Lower leg skin (tissue), 4 donors: Measurements from ENCODE around the gene PAQR8. TPM values are rescaled to one million over a fixed set of nuclear protein-coding genes. Genes with fewer than 3 reads are reported as not detected.

Source experiments
- DNase-seq, 2 donors: peaks; one replicate each; pipeline ENCODE4 v3.0.0-alpha.2; 2019; ENCODE audit warnings: low spot score in 2 of 2
- H3K4me3 ChIP-seq: fragments of 200-600 bp; sonication (generic); 2 replicates; pipeline ENCODE4 v1.5.1; 2017; ENCODE audit warnings: mild to moderate bottlenecking, low read depth; ENCODE audit not compliant: poor library complexity, severe bottlenecking
- CTCF ChIP-seq, 3 donors: fragments of 450-650 bp; IDR thresholded peaks; one replicate each; pipeline ENCODE4 v1.5.1; 2016; ENCODE audit warnings: antibody characterized with exemption in 3 of 3, mild to moderate bottlenecking in 3 of 3, moderate library complexity in 2 of 3
- POLR2A ChIP-seq, 2 donors: fragments of 450-650 bp; IDR thresholded peaks; one replicate each; pipeline ENCODE4 v1.6.1; 2016 to 2017; ENCODE audit warnings: antibody characterized with exemption in 2 of 2, mild to moderate bottlenecking in 1 of 2, moderate library complexity in 1 of 2
- WGBS, 2 donors: methylation state at CpG; one replicate each; pipeline ENCODE4 v1.1.5; 2018; 5-methylcytosine and 5-hydroxymethylcytosine counted together
- intact Hi-C: fragments of 100-400 bp; cut with DNase I; formaldehyde crosslinking; loops from one replicate; pipeline ENCODE4 v1.15.0; 2023; ENCODE audit warnings: low total_unique reads
- total RNA-seq, 4 donors: library from RNA; depleted of rRNA; stranded (reverse); fragments of >200 nt; gene quantifications; one replicate each; pipeline ENCODE4 v1.1.0, GENCODE V29; 2016

Gene PAQR8
- total RNA-seq, 4 donors from 2014 or later = 1.6 to 4.3 (median 2.1) TPM

GRCh38 chr6:52347818-52348217 lies 14.1 kb upstream of the PAQR8 start:
- WGBS, 2 donors = 70 to 71% methylated on average over 1 of the region's 1 CpG
- DNase-seq = no peak
- no peak overlapping the region for H3K4me3 ChIP-seq
- intact Hi-C loops = no loop called here
- no peak for TF ChIP-seq CTCF (IDR thresholded peaks at IDR 0.05)
- no peak for TF ChIP-seq POLR2A (IDR thresholded peaks at IDR 0.05)

GRCh38 chr6:52351879-52352238 lies 10.1 kb upstream of the PAQR8 start:
- no peak for DNase-seq
- WGBS, 2 donors = 93 to 100% methylated on average over 1 of the region's 1 CpG
- H3K4me3 ChIP-seq = no peak overlapping the region
- intact Hi-C loops = no loop called here
- TF ChIP-seq POLR2A (IDR thresholded peaks at IDR 0.05) (no peak), CTCF (IDR thresholded peaks at IDR 0.05) (no peak)

GRCh38 chr6:52352239-52353018 lies 9.5 kb upstream of the PAQR8 start:
- TF ChIP-seq POLR2A (IDR thresholded peaks at IDR 0.05) (no peak), CTCF (IDR thresholded peaks at IDR 0.05) (no peak)
- H3K4me3 ChIP-seq = no peak overlapping the region
- 38 to 40% methylated on average over 5 of the region's 5 CpGs for WGBS, 2 donors
- intact Hi-C loops = no loop called here
- peak in 1 of 2 donors; percentile 14 for DNase-seq

- intact Hi-C loops = no loop called here
These were observed 5.9 kb upstream of the PAQR8 start for GRCh38 chr6:52356017-52356416.

GRCh38 chr6:52359403-52359802 lies 2.5 kb upstream of the PAQR8 start:
- H3K4me3 ChIP-seq = no peak overlapping the region
- intact Hi-C loops = no loop called here
- DNase-seq = no peak
- TF ChIP-seq POLR2A (IDR thresholded peaks at IDR 0.05) = no peak
- no peak for TF ChIP-seq CTCF (IDR thresholded peaks at IDR 0.05)
- 94 to 95% methylated on average over 1 of the region's 1 CpG for WGBS, 2 donors

More at GRCh38 chr6:52356017-52356416, 5.9 kb upstream of the PAQR8 start:
- WGBS, 2 donors = 45 to 65% methylated on average over 2 of the region's 2 CpGs
- TF ChIP-seq CTCF (IDR thresholded peaks at IDR 0.05) = no peak
- no peak overlapping the region for H3K4me3 ChIP-seq
- DNase-seq = no peak

GRCh38 chr6:52360028-52360427 lies 1.9 kb upstream of the PAQR8 start:
- DNase-seq = no peak
- intact Hi-C loops = no loop called here
- no peak overlapping the region for H3K4me3 ChIP-seq
- WGBS, 2 donors = 92 to 95% methylated on average over 3 of the region's 3 CpGs
- no peak for TF ChIP-seq CTCF (IDR thresholded peaks at IDR 0.05)
- no peak for TF ChIP-seq POLR2A (IDR thresholded peaks at IDR 0.05)
